ENCODE measurements around the gene C3orf18.

- no peak for TF ChIP-seq ZNF274 (IDR thresholded peaks at IDR 0.05; ENCODE audit: low read depth, low read length)
- TF ChIP-seq YY1 (IDR thresholded peaks at IDR 0.05; ENCODE audit: insufficient read depth, insufficient read length) = no peak
- TF ChIP-seq SUZ12 (IDR thresholded peaks at IDR 0.05; ENCODE audit: extremely low read depth, insufficient read depth, insufficient read length) = no peak
Measured at GRCh38 chr3:50568947-50569749, 1.6 kb upstream of the C3orf18 start, which contains the start of gene HEMK1.

All from NT2/D1 (cell line).